A549 (cell line): ENCODE results near the gene MIA.

Experiments used
- BHLHE40 ChIP-seq: IDR thresholded peaks from 2 replicates; pipeline ENCODE4 v1.6.1; 2012; ENCODE audit warnings: low read depth, low read length, inconsistent platforms
- CBX8 ChIP-seq: fragments of 200-600 bp; sonication (generic); IDR thresholded peaks from 2 replicates; pipeline ENCODE4 v1.6.1; 2016
- EHMT2 ChIP-seq: fragments of 200-600 bp; sonication (generic); IDR thresholded peaks from 2 replicates; pipeline ENCODE4 v1.6.1; 2016; ENCODE audit warnings: antibody characterized with exemption, low read depth, mild to moderate bottlenecking, moderate library complexity
- ESRRA ChIP-seq: fragments of 150-350 bp; IDR thresholded peaks from 2 replicates; pipeline ENCODE4 v1.6.1; 2014; ENCODE audit warnings: mild to moderate bottlenecking, low read length, borderline replicate concordance
- HDAC2 ChIP-seq: fragments of 200-600 bp; sonication (generic); IDR thresholded peaks from 2 replicates; pipeline ENCODE4 v1.6.1; 2016
- MAX ChIP-seq: IDR thresholded peaks from 2 replicates; pipeline ENCODE4 v1.6.1; 2012
- MYC ChIP-seq: IDR thresholded peaks from 2 replicates; pipeline ENCODE4 v1.6.1; 2012; ENCODE audit warnings: mild to moderate bottlenecking, inconsistent platforms, low read length, improper control_type of control experiment, borderline replicate concordance
- POLR2A ChIP-seq: IDR thresholded peaks from 2 replicates; pipeline ENCODE4 v1.6.1; 2012; ENCODE audit warnings: mild to moderate bottlenecking, low read length
- RAD21 ChIP-seq, 2 experiments: fragments of >200 bp in 1 of 2; sonication (Bioruptor Twin) in 1 of 2; formaldehyde crosslinking in 1 of 2; IDR thresholded peaks in 1 of 2; conservative IDR thresholded peaks in 1 of 2; 2 replicates in 1 of 2; 3 replicates in 1 of 2; pipeline ENCODE4 v1.6.1; 2012 to 2018; ENCODE audit warnings: inconsistent platforms in 1 of 2
- USF2 ChIP-seq: fragments of 450-650 bp; IDR thresholded peaks from 2 replicates; pipeline ENCODE4 v1.6.1; 2014; ENCODE audit warnings: antibody characterized with exemption
- ZC3H11A ChIP-seq: fragments of 450-650 bp; IDR thresholded peaks from 2 replicates; pipeline ENCODE4 v1.6.1; 2014; ENCODE audit warnings: antibody characterized with exemption, mild to moderate bottlenecking
- TF ChIP-seq, protein P1 (sequence below): fragments of >200 bp; sonication (Bioruptor Twin); formaldehyde crosslinking; IDR thresholded peaks from 3 replicates; pipeline ENCODE4 v1.5.1; 2016
- TF ChIP-seq, protein P2 (sequence below): fragments of >200 bp; sonication (Bioruptor Twin); formaldehyde crosslinking; IDR thresholded peaks from 3 replicates; pipeline ENCODE4 v1.6.1; 2016
- TF ChIP-seq, protein P3 (sequence below): fragments of 150-350 bp; IDR thresholded peaks from 2 replicates; pipeline ENCODE4 v1.6.1; 2014; ENCODE audit warnings: low read depth, mild to moderate bottlenecking, low read length

DNA sequence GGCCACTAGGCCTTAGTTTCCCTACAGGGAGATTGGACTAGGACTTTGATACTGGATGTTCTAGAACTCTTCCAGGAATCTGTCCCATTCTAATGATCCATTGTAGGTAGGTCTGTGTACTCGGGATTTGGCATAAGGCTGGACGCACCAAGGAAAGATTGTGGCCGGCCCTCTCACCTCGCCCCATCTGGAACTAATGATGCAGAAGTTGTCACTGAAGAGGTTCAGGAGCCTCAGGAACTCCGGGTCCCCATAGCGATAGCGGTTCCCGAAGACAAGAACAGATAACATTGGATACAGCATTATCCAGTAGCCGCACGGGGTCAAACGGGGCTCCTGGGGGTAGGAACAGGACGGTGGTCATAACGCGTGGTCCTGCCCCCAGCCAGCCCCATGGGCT is 34.8 kb downstream of the MIA start:
- TF ChIP-seq, protein P1, sequence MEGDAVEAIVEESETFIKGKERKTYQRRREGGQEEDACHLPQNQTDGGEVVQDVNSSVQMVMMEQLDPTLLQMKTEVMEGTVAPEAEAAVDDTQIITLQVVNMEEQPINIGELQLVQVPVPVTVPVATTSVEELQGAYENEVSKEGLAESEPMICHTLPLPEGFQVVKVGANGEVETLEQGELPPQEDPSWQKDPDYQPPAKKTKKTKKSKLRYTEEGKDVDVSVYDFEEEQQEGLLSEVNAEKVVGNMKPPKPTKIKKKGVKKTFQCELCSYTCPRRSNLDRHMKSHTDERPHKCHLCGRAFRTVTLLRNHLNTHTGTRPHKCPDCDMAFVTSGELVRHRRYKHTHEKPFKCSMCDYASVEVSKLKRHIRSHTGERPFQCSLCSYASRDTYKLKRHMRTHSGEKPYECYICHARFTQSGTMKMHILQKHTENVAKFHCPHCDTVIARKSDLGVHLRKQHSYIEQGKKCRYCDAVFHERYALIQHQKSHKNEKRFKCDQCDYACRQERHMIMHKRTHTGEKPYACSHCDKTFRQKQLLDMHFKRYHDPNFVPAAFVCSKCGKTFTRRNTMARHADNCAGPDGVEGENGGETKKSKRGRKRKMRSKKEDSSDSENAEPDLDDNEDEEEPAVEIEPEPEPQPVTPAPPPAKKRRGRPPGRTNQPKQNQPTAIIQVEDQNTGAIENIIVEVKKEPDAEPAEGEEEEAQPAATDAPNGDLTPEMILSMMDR = no peak
- TF ChIP-seq, protein P2, sequence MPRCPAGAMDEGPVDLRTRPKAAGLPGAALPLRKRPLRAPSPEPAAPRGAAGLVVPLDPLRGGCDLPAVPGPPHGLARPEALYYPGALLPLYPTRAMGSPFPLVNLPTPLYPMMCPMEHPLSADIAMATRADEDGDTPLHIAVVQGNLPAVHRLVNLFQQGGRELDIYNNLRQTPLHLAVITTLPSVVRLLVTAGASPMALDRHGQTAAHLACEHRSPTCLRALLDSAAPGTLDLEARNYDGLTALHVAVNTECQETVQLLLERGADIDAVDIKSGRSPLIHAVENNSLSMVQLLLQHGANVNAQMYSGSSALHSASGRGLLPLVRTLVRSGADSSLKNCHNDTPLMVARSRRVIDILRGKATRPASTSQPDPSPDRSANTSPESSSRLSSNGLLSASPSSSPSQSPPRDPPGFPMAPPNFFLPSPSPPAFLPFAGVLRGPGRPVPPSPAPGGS = no peak
- TF ChIP-seq USF2 (no peak), ZC3H11A (no peak), BHLHE40 (no peak), HDAC2 (no peak), MAX (no peak), CBX8 (no peak), ESRRA (no peak), RAD21 (conservative IDR thresholded peaks at IDR 0.05 in 1 of 2, IDR thresholded peaks at IDR 0.05 in 1 of 2) (no peak), MYC (no peak), POLR2A (no peak), EHMT2 (no peak)
- TF ChIP-seq, protein P3, sequence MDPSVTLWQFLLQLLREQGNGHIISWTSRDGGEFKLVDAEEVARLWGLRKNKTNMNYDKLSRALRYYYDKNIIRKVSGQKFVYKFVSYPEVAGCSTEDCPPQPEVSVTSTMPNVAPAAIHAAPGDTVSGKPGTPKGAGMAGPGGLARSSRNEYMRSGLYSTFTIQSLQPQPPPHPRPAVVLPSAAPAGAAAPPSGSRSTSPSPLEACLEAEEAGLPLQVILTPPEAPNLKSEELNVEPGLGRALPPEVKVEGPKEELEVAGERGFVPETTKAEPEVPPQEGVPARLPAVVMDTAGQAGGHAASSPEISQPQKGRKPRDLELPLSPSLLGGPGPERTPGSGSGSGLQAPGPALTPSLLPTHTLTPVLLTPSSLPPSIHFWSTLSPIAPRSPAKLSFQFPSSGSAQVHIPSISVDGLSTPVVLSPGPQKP = no peak
